Measurements from ENCODE around the gene DUSP3.

The DUSP3 gene

GRCh38 chr17:43778337-43779144, at the start of gene DUSP3:
DUSP3 (minus strand) TSS chr17:43778977; CDS start chr17:43778924, 53 bp downstream.
- peak; percentile 65 to 77 for DNase-seq

GRCh38 chr17:43827596-43827995, 48.8 kb upstream of the DUSP3 start:
- DNase-seq, result no peak

- no peak for DNase-seq
Measured at GRCh38 chr17:43826206-43826605, 47.4 kb upstream of the DUSP3 start.

GRCh38 chr17:43825567-43825966, 46.8 kb upstream of the DUSP3 start:
- DNase-seq, result no peak

- DNase-seq, result no peak
Measured at GRCh38 chr17:43823350-43824084, 44.7 kb upstream of the DUSP3 start.

- DNase-seq, result no peak
Measured at GRCh38 chr17:43822570-43823190, 43.9 kb upstream of the DUSP3 start.

GRCh38 chr17:43820759-43821158, 42.0 kb upstream of the DUSP3 start:
- no peak for DNase-seq

- no peak for DNase-seq
Measured at GRCh38 chr17:43818966-43819365, 40.2 kb upstream of the DUSP3 start.

- DNase-seq, result no peak
Measured at GRCh38 chr17:43817826-43818225, 39.0 kb upstream of the DUSP3 start.

DNA sequence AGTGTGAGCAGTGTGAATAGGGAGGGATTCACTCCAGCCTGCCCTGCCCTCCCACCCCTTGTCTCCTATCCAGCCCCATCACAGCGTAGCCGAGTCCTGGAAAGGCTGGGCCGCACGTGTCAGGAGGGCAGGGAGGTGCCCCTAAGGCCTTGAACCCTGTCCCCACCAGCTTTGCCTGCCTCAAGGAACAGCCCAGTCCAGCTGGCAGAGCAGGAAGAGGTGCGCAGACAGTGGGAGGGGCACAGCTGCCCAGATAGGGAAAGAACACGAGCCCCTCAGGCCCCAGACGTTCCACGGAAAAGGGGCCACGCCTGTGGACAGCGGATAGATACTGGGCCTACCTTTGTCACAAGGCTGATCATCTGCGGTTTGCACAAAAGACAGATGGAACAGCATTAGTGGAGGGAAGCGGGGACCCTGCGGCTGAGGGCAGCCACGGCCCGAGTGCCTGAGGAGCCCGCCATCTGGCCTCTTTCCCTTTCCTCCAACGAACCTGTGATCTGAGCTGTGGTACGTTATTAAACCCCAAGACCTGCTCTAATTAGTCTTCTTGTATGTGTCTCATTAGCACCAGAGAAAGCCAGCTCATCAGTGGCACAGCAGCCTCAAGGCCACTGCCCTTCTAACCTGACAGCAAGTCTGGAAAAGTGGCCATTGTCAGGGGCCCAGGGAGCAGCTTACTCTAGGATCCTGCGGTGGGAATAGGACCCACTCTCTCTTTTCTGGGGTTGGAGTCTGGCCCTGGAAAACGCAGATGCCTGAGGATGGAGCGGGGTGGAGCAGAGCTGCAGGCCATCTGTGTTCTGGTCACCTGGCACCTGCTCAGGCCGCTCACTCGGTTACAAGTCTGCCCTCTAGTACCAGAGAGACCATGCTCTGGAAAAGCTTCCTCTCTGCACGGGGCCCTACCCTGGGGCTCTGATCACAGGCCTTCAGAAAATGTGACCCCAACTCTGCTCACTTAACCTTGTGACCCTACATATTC, 37.9 kb upstream of the DUSP3 start:
- DNase-seq, result no peak

DNA sequence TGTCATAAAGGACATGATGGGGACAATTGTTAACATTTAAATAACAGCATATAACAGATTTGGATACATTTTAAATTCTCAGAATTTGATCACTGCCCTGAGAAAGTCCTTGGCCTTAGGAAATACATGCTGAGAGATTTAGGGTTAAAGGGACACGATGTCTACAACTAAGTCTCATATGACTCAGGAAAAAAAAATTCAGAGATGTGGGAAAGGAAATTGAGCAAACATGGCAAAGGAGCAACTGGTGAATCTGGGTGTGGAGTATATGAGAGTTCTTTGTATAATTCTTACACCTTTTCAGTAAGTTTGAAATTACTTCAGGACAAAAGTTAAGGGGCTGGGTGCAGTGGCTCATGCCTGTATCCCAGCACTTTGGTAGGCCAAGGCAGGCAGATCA, 35.9 kb upstream of the DUSP3 start:
- no peak for DNase-seq

GRCh38 chr17:43814026-43814425, 35.2 kb upstream of the DUSP3 start:
- no peak for DNase-seq

- DNase-seq, result no peak
Measured at GRCh38 chr17:43813386-43813785, 34.6 kb upstream of the DUSP3 start.

DNA sequence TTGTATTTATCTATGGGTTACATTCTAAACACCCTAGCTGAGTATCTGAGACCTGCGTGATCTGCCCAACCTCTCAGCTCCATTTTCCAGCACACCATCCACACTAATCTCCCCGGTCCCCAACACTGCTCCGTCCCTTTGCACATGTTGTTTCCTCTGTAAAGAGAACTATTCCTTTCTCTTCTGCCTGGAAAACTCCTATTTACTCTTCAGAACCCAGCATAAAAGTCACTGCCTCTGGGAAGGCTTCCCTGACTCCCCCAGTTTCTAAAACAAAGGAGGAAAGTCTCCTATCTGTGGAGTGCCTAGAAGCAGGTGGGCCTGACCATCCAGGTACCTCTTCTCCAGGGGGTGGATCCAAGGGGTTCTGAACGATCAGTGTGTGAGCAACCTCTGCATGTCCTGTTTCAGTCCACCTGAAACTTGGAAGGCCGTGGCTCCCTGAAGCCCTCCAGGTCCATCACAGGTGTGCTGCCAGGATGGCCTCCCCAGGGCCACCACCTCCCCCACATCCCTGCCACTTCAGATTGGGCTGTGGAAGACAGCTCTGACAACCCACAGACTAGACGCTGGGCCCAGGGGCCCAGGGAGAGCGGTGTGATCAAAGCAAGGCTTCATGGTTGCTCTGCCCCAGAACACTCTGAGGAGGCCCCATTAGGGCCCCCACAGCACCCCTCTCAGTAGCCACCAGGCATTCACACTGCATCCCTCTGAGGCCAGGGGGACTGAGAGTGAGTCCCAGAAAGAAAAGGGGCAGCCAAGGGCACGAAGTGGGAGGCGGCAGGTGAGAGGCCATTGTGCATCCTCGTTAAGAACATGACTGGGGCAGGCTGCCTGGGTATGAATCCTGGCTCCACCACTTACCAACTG, 33.9 kb upstream of the DUSP3 start:
- DNase-seq, result no peak

DNA sequence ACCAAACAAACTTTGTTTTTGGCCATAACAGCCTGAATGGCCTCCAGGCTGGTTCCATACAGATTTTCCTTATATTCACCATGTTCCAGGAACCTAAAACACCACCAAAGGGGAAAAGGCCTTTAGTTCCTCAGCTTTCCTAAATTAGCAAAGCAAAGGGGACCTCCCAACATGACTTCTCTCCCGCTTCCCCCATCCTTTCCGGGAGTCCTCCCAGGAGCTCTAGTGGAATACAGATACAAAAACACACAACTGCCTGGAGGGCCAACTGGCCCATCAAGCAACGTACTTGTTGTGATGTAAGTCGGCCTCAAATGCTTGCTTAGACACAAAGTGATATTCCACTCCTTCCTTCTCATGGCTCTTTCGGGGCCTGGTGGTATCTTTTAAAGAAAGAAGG, 32.0 kb upstream of the DUSP3 start:
- no peak for DNase-seq

DNA sequence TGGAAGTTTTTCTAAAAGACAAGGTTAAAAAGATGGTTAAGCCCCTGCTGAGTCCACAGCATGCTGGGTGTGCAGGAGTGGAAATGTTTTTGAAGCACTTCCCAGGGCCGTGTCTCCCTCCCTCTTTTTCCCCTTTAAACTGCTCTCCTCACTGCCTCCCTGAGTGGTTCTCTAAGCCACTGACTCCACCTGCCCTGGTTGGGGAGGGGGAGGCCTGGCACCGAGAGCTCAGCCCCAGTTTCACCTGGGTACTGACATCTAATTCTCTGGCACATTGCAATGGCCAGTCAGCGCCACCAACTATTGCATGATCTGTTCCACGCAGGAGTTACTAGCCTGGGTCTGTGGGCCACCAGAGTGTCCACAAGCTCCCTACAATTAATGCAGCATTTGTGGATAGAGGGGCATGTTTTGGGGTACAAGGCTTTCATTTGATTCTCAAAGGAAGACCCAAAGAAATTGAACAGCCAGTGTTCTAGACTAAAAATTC, 31.5 kb upstream of the DUSP3 start:
- no peak for DNase-seq

GRCh38 chr17:43809121-43809520, 30.3 kb upstream of the DUSP3 start:
- no peak for DNase-seq

DNA sequence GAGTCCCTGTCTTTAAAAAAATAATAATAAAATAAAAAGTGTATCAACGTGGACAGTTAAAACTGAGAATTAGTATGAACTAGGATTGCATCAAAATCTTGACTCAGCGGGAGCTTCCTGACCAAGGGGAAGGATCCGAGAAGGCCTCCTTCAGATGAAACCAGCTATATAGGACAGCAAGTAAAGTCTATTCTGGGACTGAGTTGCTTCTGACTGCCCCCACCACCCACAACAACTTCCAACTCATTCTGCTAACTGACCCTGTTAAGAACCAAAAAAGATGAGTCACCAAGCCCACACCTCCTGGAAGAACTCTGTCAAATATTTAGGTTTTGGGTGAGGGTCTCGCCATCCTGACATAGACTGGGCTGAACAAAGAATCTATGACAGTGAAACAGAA, 29.3 kb upstream of the DUSP3 start:
- DNase-seq, result no peak

DNA sequence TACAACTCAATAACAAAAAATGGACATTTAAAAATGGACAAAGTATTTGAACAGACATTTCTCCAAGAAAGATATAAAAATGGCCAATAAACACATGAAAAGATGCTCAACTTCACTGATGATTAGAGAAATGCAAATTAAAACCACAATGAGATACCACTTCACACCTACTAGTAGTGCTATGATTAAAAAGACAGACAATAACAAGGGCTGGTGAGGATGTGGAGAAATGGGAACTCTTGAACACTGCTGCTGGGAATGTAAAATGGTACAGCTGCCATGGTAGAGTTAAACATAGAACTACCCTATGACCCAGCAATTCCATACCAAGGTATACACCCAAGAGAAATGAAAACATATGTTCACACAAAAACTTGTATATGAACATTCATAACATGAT, 26.3 kb upstream of the DUSP3 start:
- no peak for DNase-seq

GRCh38 chr17:43803758-43804157, 25.0 kb upstream of the DUSP3 start:
- no peak for DNase-seq

- no peak for DNase-seq
Measured at GRCh38 chr17:43801844-43802243, 23.1 kb upstream of the DUSP3 start.
